ENCODE results near the gene ESYT2.

DNA sequence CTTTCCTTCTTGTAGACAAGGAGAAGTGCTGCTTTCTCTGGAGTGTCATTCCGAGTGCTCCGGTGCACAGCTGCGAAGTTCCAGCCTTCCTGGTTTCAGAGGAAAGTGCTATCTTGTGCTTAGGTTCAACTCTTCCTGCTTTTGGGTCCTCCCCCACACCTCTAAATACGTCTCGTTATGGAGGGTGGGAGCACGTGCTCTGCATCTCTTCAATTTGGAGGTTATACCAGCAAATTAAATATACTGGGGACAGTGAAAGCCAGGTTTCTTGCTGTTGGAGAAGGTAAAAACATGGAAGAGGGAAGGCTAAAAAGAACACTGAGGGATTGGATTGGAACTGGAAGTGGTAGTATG is 2.4 kb upstream of the ESYT2 start:
- TF ChIP-seq GATA2 (IDR thresholded peaks at IDR 0.05; ENCODE audit: low read depth, low read length): no peak
- TF ChIP-seq GATA3 (IDR thresholded peaks at IDR 0.05; ENCODE audit: low read depth, low read length): no peak

All from SH-SY5Y (cell line).